HCT116 (cell line): Measurements from ENCODE around the gene CILP2. TPM values are rescaled to one million over a fixed set of nuclear protein-coding genes. Genes with fewer than 3 reads are reported as not detected.

Experiments
- ATAC-seq: fragments of 200-7000 bp; cut with Tn5 transposase; 2 replicates; pipeline ENCODE4 v1.9.1; 2020; ENCODE audit warnings: mild to moderate bottlenecking, moderate library complexity
- BruUV-seq: library from RNA; stranded (reverse); fragments of 400-500 nt; replicated peaks from 2 replicates; lab custom pipeline; 2021; lab: Mats Ljungman, UMichigan
- CTCF ChIA-PET: fragments of 300-600 bp; sonication (Branson Sonifier 250); formaldehyde crosslinking; loops from one replicate; lab custom pipeline; 2021; ENCODE audit warnings: antibody characterized with exemption; lab: Charles Lee
- POLR2A ChIA-PET: fragments of 300-600, 350-600 bp; sonication (Branson Sonifier 250); formaldehyde crosslinking; loops from one replicate; lab custom pipeline; 2021; ENCODE audit warnings: antibody characterized with exemption; lab: Charles Lee
- RAD21 ChIA-PET, 2 experiments: fragments of 300-600 bp; sonication (Branson Sonifier 250); formaldehyde crosslinking; loops; one replicate each; lab custom pipeline; 2023; ENCODE audit warnings: low total read pairs in 2 of 2; ENCODE audit not compliant: uncharacterized antibody in 2 of 2, unreplicated experiment in 2 of 2, low non-redundant PET in 1 of 2; lab: Charles Lee
- DNase-seq: peaks from one replicate; pipeline ENCODE4 v3.0.0-alpha.2; 2010; ENCODE audit warnings: low read depth, low spot score
- H2AFZ ChIP-seq: fragments of 200-600 bp; shearing (Covaris generic), sonication (generic); 2 replicates; pipeline ENCODE4 v1.6.1; 2017; ENCODE audit warnings: low read depth, mixed run types, mixed read lengths, antibody characterized with exemption, low read length; ENCODE audit not compliant: poor library complexity, severe bottlenecking
- H3K27ac ChIP-seq: 2 replicates; pipeline ENCODE4 v1.5.1; 2012; ENCODE audit warnings: low read depth, low read length
- H3K27me3 ChIP-seq: fragments of 200-600 bp; sonication (generic); 2 replicates; pipeline ENCODE4 v1.6.1; 2016; ENCODE audit warnings: mixed run types, low read length, mixed read lengths; ENCODE audit not compliant: insufficient read depth
- H3K36me3 ChIP-seq, 2 experiments: fragments of 200-500 bp in 1 of 2; fragments of 200-600 bp in 1 of 2; sonication (Bioruptor generic) in 1 of 2; sonication (generic) in 1 of 2; 2 replicates each; pipeline versions ENCODE4 v1.5.1 to v1.6.1; 2014 to 2016; ENCODE audit warnings: low read length in 2 of 2, inconsistent platforms in 1 of 2, mixed read lengths in 1 of 2, mixed run types in 1 of 2; ENCODE audit not compliant: insufficient read depth in 2 of 2, control insufficient read depth in 1 of 2
- H3K4me1 ChIP-seq, 2 experiments: fragments of 200-600 bp in 1 of 2; sonication (generic) in 1 of 2; 2 replicates each; pipeline versions ENCODE4 v1.5.1 to v1.6.1; 2012 to 2017; ENCODE audit warnings: low read length in 2 of 2, inconsistent platforms in 1 of 2, mild to moderate bottlenecking in 1 of 2, mixed read lengths in 1 of 2, mixed run types in 1 of 2, moderate library complexity in 1 of 2; ENCODE audit not compliant: insufficient read depth in 2 of 2, control insufficient read depth in 1 of 2
- H3K4me2 ChIP-seq: fragments of 200-600 bp; sonication (generic); 2 replicates; pipeline ENCODE4 v1.6.1; 2017; ENCODE audit warnings: mixed run types, low read length, mixed read lengths
- H3K4me3 ChIP-seq, 2 experiments: fragments of 200-600 bp in 1 of 2; sonication (generic) in 1 of 2; replicated peaks in 1 of 2; 2 replicates each; pipeline ENCODE4 v1.5.1; 2011 to 2016; ENCODE audit warnings: low read length in 2 of 2, control low read depth in 1 of 2, low read depth in 1 of 2, mild to moderate bottlenecking in 1 of 2, mixed read lengths in 1 of 2, mixed run types in 1 of 2
- H3K79me2 ChIP-seq: fragments of 200-600 bp; sonication (generic); 2 replicates; pipeline ENCODE4 v1.6.1; 2017; ENCODE audit warnings: mild to moderate bottlenecking, mixed run types, low read length, moderate library complexity, mixed read lengths; ENCODE audit not compliant: insufficient read depth
- H3K9ac ChIP-seq: fragments of 200-600 bp; sonication (generic); 2 replicates; pipeline ENCODE4 v1.6.1; 2016; ENCODE audit warnings: low read length, mixed read lengths
- H3K9me2 ChIP-seq: fragments of 200-600 bp; sonication (generic), shearing (Covaris generic); 2 replicates; pipeline ENCODE4 v1.6.1; 2017; ENCODE audit warnings: mixed run types, mild to moderate bottlenecking, moderate library complexity; ENCODE audit not compliant: insufficient read depth
- H3K9me3 ChIP-seq, 2 experiments: fragments of 200-500 bp in 1 of 2; fragments of 200-600 bp in 1 of 2; sonication (Bioruptor generic) in 1 of 2; sonication (generic) in 1 of 2; 2 replicates each; pipeline ENCODE4 v1.6.1; 2014 to 2017; ENCODE audit warnings: low read length in 2 of 2, mixed read lengths in 2 of 2, inconsistent platforms in 1 of 2, low read depth in 1 of 2, mild to moderate bottlenecking in 1 of 2, mixed run types in 1 of 2, moderate library complexity in 1 of 2; ENCODE audit not compliant: control insufficient read depth in 1 of 2, insufficient read depth in 1 of 2
- H4K20me1 ChIP-seq: fragments of 200-600 bp; sonication (generic), shearing (Covaris generic); 2 replicates; pipeline ENCODE4 v1.6.1; 2017; ENCODE audit warnings: mixed run types, mild to moderate bottlenecking, moderate library complexity; ENCODE audit not compliant: insufficient read depth
- CEBPB ChIP-seq: IDR thresholded peaks from 2 replicates; pipeline ENCODE4 v1.6.1; 2012; ENCODE audit warnings: low read depth
- EZH2 ChIP-seq: fragments of 200-600 bp; sonication (generic); IDR thresholded peaks from 2 replicates; pipeline ENCODE4 v1.6.1; 2017; ENCODE audit warnings: antibody characterized with exemption, mixed run types
- FOSL1 ChIP-seq: IDR thresholded peaks from 2 replicates; pipeline ENCODE4 v1.6.1; 2012; ENCODE audit warnings: low read depth
- POLR2A ChIP-seq: IDR thresholded peaks from 2 replicates; pipeline ENCODE4 v1.7.0; 2011; ENCODE audit warnings: borderline replicate concordance; ENCODE audit not compliant: insufficient read depth, insufficient read length; ENCODE audit errors: extremely low read depth
- POLR2AphosphoS5 ChIP-seq: IDR thresholded peaks from 2 replicates; pipeline ENCODE4 v1.6.1; 2011; ENCODE audit warnings: mild to moderate bottlenecking, low read depth, low read length, moderate library complexity
- SP1 ChIP-seq: IDR thresholded peaks from 2 replicates; pipeline ENCODE4 v1.6.1; 2012; ENCODE audit warnings: low read depth
- SRF ChIP-seq: IDR thresholded peaks from 2 replicates; pipeline ENCODE4 v1.6.1; 2012; ENCODE audit warnings: low read depth
- intact Hi-C: fragments of 100-400 bp; cut with micrococcal nuclease; formaldehyde crosslinking; loops from 2 replicates; pipeline ENCODE4 v1.10.0; 2022
- total RNA-seq: library from RNA; stranded (reverse); gene quantifications from one replicate; pipeline ENCODE4 v1.2.1, GENCODE V29; 2021; ENCODE audit not compliant: unreplicated experiment
- TF ChIP-seq, protein P1 (sequence below), 3 experiments: fragments of 200-600 bp in 1 of 3; sonication (generic) in 1 of 3; IDR thresholded peaks in 2 of 3; conservative IDR thresholded peaks in 1 of 3; 2 replicates each; pipeline ENCODE4 v1.5.1; 2012 to 2017; ENCODE audit warnings: low read depth in 2 of 3, low read length in 2 of 3, antibody characterized with exemption in 1 of 3, borderline replicate concordance in 1 of 3, control low read depth in 1 of 3, mild to moderate bottlenecking in 1 of 3, mixed read lengths in 1 of 3, mixed run types in 1 of 3, moderate library complexity in 1 of 3; ENCODE audit not compliant: insufficient read depth in 1 of 3
- TF ChIP-seq, protein P2 (sequence below): IDR thresholded peaks from 2 replicates; pipeline ENCODE4 v1.6.1; 2012; ENCODE audit warnings: low read depth

CILP2 gene
- total RNA-seq, 1 experiment from 2014 or later: 13.1 TPM

DNA sequence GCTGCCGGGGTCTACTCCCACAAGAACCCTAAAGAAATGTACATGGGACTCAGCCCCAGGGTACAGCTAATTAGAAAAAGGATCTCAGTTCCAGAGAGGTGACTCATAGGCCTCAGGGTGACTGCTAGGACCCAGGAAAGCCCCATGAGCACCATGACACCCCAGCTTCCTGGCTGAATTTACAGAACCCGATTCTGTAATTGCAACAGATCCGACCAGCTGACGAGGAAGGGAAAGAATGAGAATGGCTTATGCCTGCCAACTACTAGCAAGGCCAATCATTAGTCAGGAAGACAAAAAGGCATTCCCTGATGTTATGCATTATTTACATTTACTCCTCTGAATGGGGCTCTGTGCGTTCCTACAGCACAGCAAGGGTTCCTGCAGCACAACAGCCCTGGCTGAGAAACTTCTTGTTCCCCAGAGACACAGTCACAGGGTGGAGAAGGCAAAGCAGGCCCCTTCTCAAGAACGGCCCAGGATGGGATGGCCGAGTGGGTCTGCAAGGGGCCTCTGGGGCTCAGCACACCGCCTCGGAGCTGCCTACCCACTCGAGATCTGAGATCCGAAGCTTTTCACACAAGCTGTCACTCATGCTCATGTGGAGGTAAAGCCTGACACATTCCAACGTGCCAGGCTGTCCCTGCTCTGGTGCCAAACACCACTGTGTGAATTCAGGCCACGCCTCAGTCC is 53.2 kb downstream of the CILP2 start:
- DNase-seq (no peak), ATAC-seq (peak; percentile 75)
- ChIA-PET RAD21 (no interaction called here), POLR2A (no interaction called here), CTCF (interaction anchor here (1.2 kb wide), 1 partner anchor 37 kb away, joined by 3 read pairs; no protein-coding TSS in a partner anchor)
- peak overlapping the region; percentile 11 for H3K9ac ChIP-seq
- BruUV-seq: no TSS peak
- H3K27me3 ChIP-seq: no peaks in the 10 kb centered on the region
- no peak overlapping the region for H2AFZ ChIP-seq
- H4K20me1 ChIP-seq: no peaks in the 10 kb centered on the region
- peak overlapping the region in 1 of 2 experiments; percentile 1; a peak in 1 of 4 replicates for H3K4me3 ChIP-seq
- H3K4me2 ChIP-seq: peak overlapping the region; percentile 61
- H3K27ac ChIP-seq: peak overlapping the region; percentile 22; the same call in 1 of the 2 replicates
- TF ChIP-seq EZH2 (no peak), FOSL1 (peak; percentile 37; the same call in 1 of the 2 replicates)
- H3K9me2 ChIP-seq: no peaks in the 10 kb centered on the region
- H3K36me3 ChIP-seq: 0 out of 4 replicates have a peak, but pooled peaks cover 0 to 10% of the 10 kb centered on the region in 2 experiments
- intact Hi-C loops: no loop called here
- H3K4me1 ChIP-seq: peaks cover 9 to 25% of the 10 kb centered on the region in 2 experiments
- H3K79me2 ChIP-seq: no peaks in the 10 kb centered on the region
- H3K9me3 ChIP-seq: no peaks in the 10 kb centered on the region

DNA sequence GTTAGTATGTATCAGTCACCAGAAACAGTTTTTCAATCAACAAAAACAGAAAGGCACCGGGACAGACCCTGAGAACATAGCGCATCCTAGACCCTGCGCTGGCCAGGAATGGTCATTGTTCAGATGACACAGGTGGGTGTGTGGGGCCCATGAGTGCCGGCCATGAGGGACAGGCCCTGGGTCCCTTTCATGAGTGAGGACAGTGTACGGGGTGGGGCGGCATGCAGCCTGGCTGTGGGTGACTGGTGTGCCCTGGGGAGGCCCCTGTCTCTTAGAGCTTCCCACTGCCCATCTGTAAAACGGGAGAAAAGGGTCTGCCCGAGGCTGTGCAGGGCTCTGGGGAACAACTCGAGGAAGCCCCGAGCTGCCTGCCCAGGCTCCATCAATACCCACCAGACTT is 54.6 kb downstream of the CILP2 start:
- ATAC-seq (no peak), DNase-seq (no peak)
- no peak overlapping the region for H3K27ac ChIP-seq
- TF ChIP-seq, protein P1, sequence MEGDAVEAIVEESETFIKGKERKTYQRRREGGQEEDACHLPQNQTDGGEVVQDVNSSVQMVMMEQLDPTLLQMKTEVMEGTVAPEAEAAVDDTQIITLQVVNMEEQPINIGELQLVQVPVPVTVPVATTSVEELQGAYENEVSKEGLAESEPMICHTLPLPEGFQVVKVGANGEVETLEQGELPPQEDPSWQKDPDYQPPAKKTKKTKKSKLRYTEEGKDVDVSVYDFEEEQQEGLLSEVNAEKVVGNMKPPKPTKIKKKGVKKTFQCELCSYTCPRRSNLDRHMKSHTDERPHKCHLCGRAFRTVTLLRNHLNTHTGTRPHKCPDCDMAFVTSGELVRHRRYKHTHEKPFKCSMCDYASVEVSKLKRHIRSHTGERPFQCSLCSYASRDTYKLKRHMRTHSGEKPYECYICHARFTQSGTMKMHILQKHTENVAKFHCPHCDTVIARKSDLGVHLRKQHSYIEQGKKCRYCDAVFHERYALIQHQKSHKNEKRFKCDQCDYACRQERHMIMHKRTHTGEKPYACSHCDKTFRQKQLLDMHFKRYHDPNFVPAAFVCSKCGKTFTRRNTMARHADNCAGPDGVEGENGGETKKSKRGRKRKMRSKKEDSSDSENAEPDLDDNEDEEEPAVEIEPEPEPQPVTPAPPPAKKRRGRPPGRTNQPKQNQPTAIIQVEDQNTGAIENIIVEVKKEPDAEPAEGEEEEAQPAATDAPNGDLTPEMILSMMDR (IDR thresholded peaks at IDR 0.05 in 2 of 3, conservative IDR thresholded peaks at IDR 0.05 in 1 of 3; ENCODE audit: borderline replicate concordance in 1 of 3, insufficient read depth in 1 of 3, low read depth in 2 of 3, low read length in 2 of 3): no peak
- TF ChIP-seq SP1 (no peak), POLR2AphosphoS5 (no peak), POLR2A (no peak), CEBPB (no peak), SRF (no peak)
- TF ChIP-seq, protein P2, sequence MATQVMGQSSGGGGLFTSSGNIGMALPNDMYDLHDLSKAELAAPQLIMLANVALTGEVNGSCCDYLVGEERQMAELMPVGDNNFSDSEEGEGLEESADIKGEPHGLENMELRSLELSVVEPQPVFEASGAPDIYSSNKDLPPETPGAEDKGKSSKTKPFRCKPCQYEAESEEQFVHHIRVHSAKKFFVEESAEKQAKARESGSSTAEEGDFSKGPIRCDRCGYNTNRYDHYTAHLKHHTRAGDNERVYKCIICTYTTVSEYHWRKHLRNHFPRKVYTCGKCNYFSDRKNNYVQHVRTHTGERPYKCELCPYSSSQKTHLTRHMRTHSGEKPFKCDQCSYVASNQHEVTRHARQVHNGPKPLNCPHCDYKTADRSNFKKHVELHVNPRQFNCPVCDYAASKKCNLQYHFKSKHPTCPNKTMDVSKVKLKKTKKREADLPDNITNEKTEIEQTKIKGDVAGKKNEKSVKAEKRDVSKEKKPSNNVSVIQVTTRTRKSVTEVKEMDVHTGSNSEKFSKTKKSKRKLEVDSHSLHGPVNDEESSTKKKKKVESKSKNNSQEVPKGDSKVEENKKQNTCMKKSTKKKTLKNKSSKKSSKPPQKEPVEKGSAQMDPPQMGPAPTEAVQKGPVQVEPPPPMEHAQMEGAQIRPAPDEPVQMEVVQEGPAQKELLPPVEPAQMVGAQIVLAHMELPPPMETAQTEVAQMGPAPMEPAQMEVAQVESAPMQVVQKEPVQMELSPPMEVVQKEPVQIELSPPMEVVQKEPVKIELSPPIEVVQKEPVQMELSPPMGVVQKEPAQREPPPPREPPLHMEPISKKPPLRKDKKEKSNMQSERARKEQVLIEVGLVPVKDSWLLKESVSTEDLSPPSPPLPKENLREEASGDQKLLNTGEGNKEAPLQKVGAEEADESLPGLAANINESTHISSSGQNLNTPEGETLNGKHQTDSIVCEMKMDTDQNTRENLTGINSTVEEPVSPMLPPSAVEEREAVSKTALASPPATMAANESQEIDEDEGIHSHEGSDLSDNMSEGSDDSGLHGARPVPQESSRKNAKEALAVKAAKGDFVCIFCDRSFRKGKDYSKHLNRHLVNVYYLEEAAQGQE: no peak
- 0 out of 4 replicates have a peak, but pooled peaks cover 0 to 10% of the 10 kb centered on the region in 2 experiments for H3K36me3 ChIP-seq
- H4K20me1 ChIP-seq: no peaks in the 10 kb centered on the region
- H3K9me2 ChIP-seq: no peaks in the 10 kb centered on the region
- H3K27me3 ChIP-seq: no peaks in the 10 kb centered on the region
- CTCF ChIA-PET: no interaction called here
- no peak overlapping the region for H3K4me3 ChIP-seq
- no peak overlapping the region for H2AFZ ChIP-seq
- H3K9me3 ChIP-seq: no peaks in the 10 kb centered on the region
- no TSS peak for BruUV-seq
- intact Hi-C loops: no loop called here
- H3K79me2 ChIP-seq: no peaks in the 10 kb centered on the region
- no peak overlapping the region for H3K9ac ChIP-seq
- H3K4me1 ChIP-seq: peaks cover 9 to 25% of the 10 kb centered on the region in 2 experiments
- POLR2A ChIA-PET: no interaction called here
- H3K4me2 ChIP-seq: no peak overlapping the region
- RAD21 ChIA-PET: no interaction called here
